AML-193 (cell line): ENCODE measurements around the gene PPP1R3A.

Experiments
- DNase-seq, 2 experiments: peaks; one replicate each; lab custom pipeline; 2025; lab: John Stamatoyannopoulos, UW

PPP1R3A gene

GRCh38 chr7:113883096-113883495 is 35.7 kb downstream of the PPP1R3A start:
- no peak for DNase-seq

- DNase-seq: no peak
These were observed 38.2 kb downstream of the PPP1R3A start for GRCh38 chr7:113880559-113880958.

GRCh38 chr7:113878394-113878992 is 40.3 kb downstream of the PPP1R3A start:
- no peak for DNase-seq

GRCh38 chr7:113875224-113875623 is 43.6 kb downstream of the PPP1R3A start:
- DNase-seq: no peak

GRCh38 chr7:113873554-113874151 is 45.2 kb downstream of the PPP1R3A start:
- DNase-seq: no peak

GRCh38 chr7:113872981-113873380 is 45.8 kb downstream of the PPP1R3A start:
- DNase-seq: no peak

- no peak for DNase-seq
These were observed 51.5 kb downstream of the PPP1R3A start for GRCh38 chr7:113867325-113867724.

- DNase-seq: no peak
These were observed 62.8 kb downstream of the PPP1R3A start for GRCh38 chr7:113856010-113856409.

GRCh38 chr7:113840954-113841353 is 77.9 kb downstream of the PPP1R3A start:
- DNase-seq: no peak

- no peak for DNase-seq
These were observed 83.4 kb downstream of the PPP1R3A start for GRCh38 chr7:113835367-113835766.

GRCh38 chr7:113832196-113832745 is 86.5 kb downstream of the PPP1R3A start:
- no peak for DNase-seq

GRCh38 chr7:113831556-113831955 is 87.3 kb downstream of the PPP1R3A start:
- no peak for DNase-seq

GRCh38 chr7:113828581-113828980 is 90.2 kb downstream of the PPP1R3A start:
- no peak for DNase-seq
